H9 (cell line): ENCODE results near the gene ACSM2B. TPM values are rescaled to one million over a fixed set of nuclear protein-coding genes. Genes with fewer than 3 reads are reported as not detected.

Experiments
- DNase-seq: peaks from one replicate; pipeline ENCODE4 v3.0.0-alpha.2; 2017
- H2AFZ ChIP-seq: one replicate; pipeline ENCODE4 v1.6.1; 2013; ENCODE audit warnings: mild to moderate bottlenecking, low read length, control low read depth, moderate library complexity
- H2AK5ac ChIP-seq: 2 replicates; pipeline ENCODE4 v1.6.1; 2013; ENCODE audit warnings: low read length, control low read depth, mixed read lengths; ENCODE audit not compliant: insufficient read length
- H2BK120ac ChIP-seq: one replicate; pipeline ENCODE4 v1.6.1; 2013; ENCODE audit warnings: low read depth, mild to moderate bottlenecking, low read length, control low read depth, inconsistent platforms; ENCODE audit not compliant: poor library complexity, severe bottlenecking
- H2BK12ac ChIP-seq: 2 replicates; pipeline ENCODE4 v1.6.1; 2013; ENCODE audit warnings: low read length, control low read depth, mixed read lengths, low read depth; ENCODE audit not compliant: insufficient read length
- H2BK15ac ChIP-seq: 2 replicates; pipeline ENCODE4 v1.6.1; 2013; ENCODE audit warnings: low read depth, low read length, control low read depth
- H2BK20ac ChIP-seq: one replicate; pipeline ENCODE4 v1.6.1; 2013; ENCODE audit warnings: low read depth, mild to moderate bottlenecking, low read length, control low read depth, inconsistent platforms; ENCODE audit not compliant: poor library complexity, severe bottlenecking
- H2BK5ac ChIP-seq: 2 replicates; pipeline ENCODE4 v1.6.1; 2013; ENCODE audit warnings: low read length, control low read depth, mixed read lengths; ENCODE audit not compliant: insufficient read length
- H3K14ac ChIP-seq: 2 replicates; pipeline ENCODE4 v1.6.1; 2013; ENCODE audit warnings: low read length, control low read depth; ENCODE audit not compliant: insufficient read depth
- H3K18ac ChIP-seq: 2 replicates; pipeline ENCODE4 v1.6.1; 2013; ENCODE audit warnings: low read depth, mild to moderate bottlenecking, mixed read lengths, low read length, control low read depth; ENCODE audit not compliant: insufficient read length
- H3K23ac ChIP-seq: 2 replicates; pipeline ENCODE4 v1.6.1; 2013; ENCODE audit warnings: low read length, control low read depth, mixed read lengths, low read depth; ENCODE audit not compliant: insufficient read length
- H3K23me2 ChIP-seq: 2 replicates; pipeline ENCODE4 v1.6.1; 2013; ENCODE audit warnings: low read depth, mild to moderate bottlenecking, mixed read lengths, low read length, control low read depth; ENCODE audit not compliant: insufficient read length, poor library complexity, severe bottlenecking
- H3K27ac ChIP-seq: 2 replicates; pipeline ENCODE4 v1.5.1; 2013; ENCODE audit warnings: low read length, control low read depth, mixed read lengths, low read depth; ENCODE audit not compliant: insufficient read length
- H3K27me3 ChIP-seq: 2 replicates; pipeline ENCODE4 v1.6.1; 2013; ENCODE audit warnings: low read length, control low read depth, inconsistent platforms; ENCODE audit not compliant: insufficient read depth
- H3K4ac ChIP-seq: 2 replicates; pipeline ENCODE4 v1.6.1; 2013; ENCODE audit warnings: low read depth, mild to moderate bottlenecking, control low read depth, inconsistent platforms, low read length, moderate library complexity
- H3K4me1 ChIP-seq: 2 replicates; pipeline ENCODE4 v1.6.1; 2013; ENCODE audit warnings: low read length, control low read depth, inconsistent platforms; ENCODE audit not compliant: insufficient read depth
- H3K4me2 ChIP-seq: 2 replicates; pipeline ENCODE4 v1.6.1; 2013; ENCODE audit warnings: low read length, control low read depth, mixed read lengths; ENCODE audit not compliant: insufficient read length, insufficient read depth
- H3K56ac ChIP-seq: 2 replicates; pipeline ENCODE4 v1.6.1; 2013; ENCODE audit warnings: low read depth, mild to moderate bottlenecking, mixed read lengths, low read length, control low read depth; ENCODE audit not compliant: insufficient read length
- H3K79me1 ChIP-seq: 2 replicates; pipeline ENCODE4 v1.6.1; 2013; ENCODE audit warnings: low read depth, mild to moderate bottlenecking, moderate library complexity, low read length, control low read depth, inconsistent platforms; ENCODE audit not compliant: insufficient read depth, poor library complexity, severe bottlenecking
- H3K79me2 ChIP-seq: 2 replicates; pipeline ENCODE4 v1.6.1; 2013; ENCODE audit warnings: low read length, control low read depth, inconsistent platforms; ENCODE audit not compliant: insufficient read depth
- H3K9ac ChIP-seq: 2 replicates; pipeline ENCODE4 v1.6.1; 2013; ENCODE audit warnings: low read length, control low read depth, mixed read lengths; ENCODE audit not compliant: insufficient read length; ENCODE audit errors: extremely low read depth
- H3K9me3 ChIP-seq: one replicate; pipeline ENCODE4 v1.6.1; 2013; ENCODE audit warnings: low read depth, low read length, inconsistent platforms; ENCODE audit not compliant: control insufficient read depth
- H3T11ph ChIP-seq: one replicate; pipeline ENCODE4 v1.6.1; 2013; ENCODE audit warnings: mild to moderate bottlenecking, low read length, control low read depth, inconsistent platforms
- H4K20me1 ChIP-seq: one replicate; pipeline ENCODE4 v1.6.1; 2013; ENCODE audit not compliant: control insufficient read depth, insufficient read length, insufficient read depth
- H4K5ac ChIP-seq: 2 replicates; pipeline ENCODE4 v1.6.1; 2013; ENCODE audit warnings: low read depth, mild to moderate bottlenecking, mixed read lengths, low read length, control low read depth; ENCODE audit not compliant: insufficient read length
- H4K8ac ChIP-seq: replicated peaks from 2 replicates; pipeline ENCODE4 v1.6.1; 2013; ENCODE audit warnings: low read length, control low read depth, mixed read lengths, low read depth; ENCODE audit not compliant: insufficient read length
- H4K91ac ChIP-seq: 2 replicates; pipeline ENCODE4 v1.6.1; 2013; ENCODE audit warnings: low read depth, mild to moderate bottlenecking, moderate library complexity, mixed read lengths, low read length, control low read depth; ENCODE audit not compliant: insufficient read length
- H3K27ac Mint-ChIP-seq, 3 experiments: 2 replicates in 2 of 3; 3 replicates in 1 of 3; pipeline ENCODE4 v1.8.0; 2020 to 2021; ENCODE audit warnings: mixed read lengths in 3 of 3, mild to moderate bottlenecking in 1 of 3, moderate library complexity in 1 of 3
- H3K27me3 Mint-ChIP-seq: 2 replicates; pipeline ENCODE4 v1.8.0; 2021; ENCODE audit warnings: low read depth, mild to moderate bottlenecking, moderate library complexity, mixed read lengths
- H3K36me3 Mint-ChIP-seq, 3 experiments: 2 replicates in 2 of 3; 3 replicates in 1 of 3; pipeline ENCODE4 v1.8.0; 2020 to 2021; ENCODE audit warnings: low read depth in 3 of 3, mixed read lengths in 3 of 3; ENCODE audit not compliant: insufficient read depth in 1 of 3
- H3K4me1 Mint-ChIP-seq, 2 experiments: 2 replicates each; pipeline ENCODE4 v1.8.0; 2020; ENCODE audit warnings: mixed read lengths in 2 of 2
- H3K4me3 Mint-ChIP-seq, 2 experiments: 2 replicates in 1 of 2; 3 replicates in 1 of 2; pipeline ENCODE4 v1.8.0; 2020 to 2021; ENCODE audit warnings: mild to moderate bottlenecking in 2 of 2, mixed read lengths in 2 of 2, moderate library complexity in 1 of 2
- H3K9me3 Mint-ChIP-seq, 2 experiments: 2 replicates in 1 of 2; 3 replicates in 1 of 2; pipeline ENCODE4 v1.8.0; 2020; ENCODE audit warnings: mild to moderate bottlenecking in 2 of 2, mixed read lengths in 2 of 2, moderate library complexity in 1 of 2
- WGBS: extraction: QIAGEN DNeasy Blood & Tissue Kit; methylation state at CpG from one replicate; pipeline ENCODE4 v1.1.7; 2013; ENCODE audit warnings: missing lambda C conversion rate, low lambda C conversion rate, mixed read lengths; ENCODE audit not compliant: insufficient read length; ENCODE audit errors: extremely low coverage; 5-methylcytosine and 5-hydroxymethylcytosine counted together
- total RNA-seq: library from RNA; stranded (reverse); gene quantifications from 2 replicates; pipeline ENCODE4 v1.2.1, GENCODE V29; 2021
- TF ChIP-seq, protein P1 (sequence below): fragments of 200-600 bp; sonication (generic); conservative IDR thresholded peaks from 3 replicates; pipeline ENCODE4 v1.8.0; 2021; ENCODE audit warnings: antibody characterized with exemption, mild to moderate bottlenecking

The ACSM2B gene
- total RNA-seq, 1 experiment from 2014 or later, result not detected

DNA sequence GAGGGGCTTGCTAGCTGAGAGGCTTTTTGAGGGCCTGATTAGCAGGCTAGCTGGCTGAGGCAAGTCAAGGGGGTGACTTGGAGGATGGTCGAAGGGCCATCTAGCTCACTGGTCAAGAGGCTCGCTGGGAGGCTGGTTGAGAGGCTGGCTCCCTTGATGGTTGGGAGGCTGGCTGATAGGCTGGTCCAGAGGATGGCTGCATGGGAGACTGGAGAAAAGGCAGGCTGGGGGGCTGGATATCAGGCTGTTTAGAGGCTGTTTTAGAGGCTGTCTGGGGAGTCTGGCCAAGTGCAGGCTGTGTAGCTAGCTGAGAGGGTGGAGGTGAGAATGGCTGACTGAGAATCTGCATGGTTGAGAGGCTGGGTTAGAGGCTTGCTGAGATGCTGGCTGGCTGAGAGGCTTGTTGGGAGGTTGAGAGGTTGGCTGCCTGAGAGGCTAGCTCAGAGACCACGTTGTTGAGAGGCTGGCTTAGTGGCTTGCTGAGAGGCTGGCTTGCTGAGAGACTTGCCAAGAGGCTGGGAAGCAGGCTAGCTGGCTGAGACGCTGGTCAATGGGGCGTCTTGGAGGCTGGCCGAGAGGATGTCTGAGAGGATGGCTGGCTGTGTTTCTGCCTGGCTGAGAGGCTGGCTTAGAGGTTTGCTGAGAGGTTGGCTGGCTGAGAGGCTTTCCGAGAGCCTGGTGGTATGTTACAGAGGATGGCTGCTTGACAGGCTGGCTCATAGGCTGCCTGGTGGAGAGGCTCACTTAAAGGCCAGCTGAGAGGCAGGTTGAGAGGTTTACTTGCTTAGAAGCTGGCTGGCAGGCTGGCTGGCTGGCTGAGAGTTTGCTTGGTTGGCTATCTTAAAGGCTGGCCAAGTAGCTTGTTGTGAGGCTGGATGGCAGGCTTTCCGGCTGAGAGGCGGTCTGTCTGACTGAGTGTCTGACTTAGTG is 36.6 kb upstream of the ACSM2B start:
- no peaks in the 10 kb centered on the region; a peak in 1 of 7 replicates for H3K36me3 Mint-ChIP-seq
- Histone ChIP-seq H3K79me1 (no peaks in the 10 kb centered on the region), H4K8ac (no peak overlapping the region), H3K4me1 (no peaks in the 10 kb centered on the region), H3K56ac (no peak overlapping the region), H2BK15ac (no peak overlapping the region), H4K91ac (no peak overlapping the region), H3K27ac (no peak overlapping the region), H3K9ac (no peak overlapping the region), H2AK5ac (no peak overlapping the region), H3T11ph (no peak overlapping the region), H3K18ac (no peak overlapping the region), H3K9me3 (no peaks in the 10 kb centered on the region), H2BK5ac (no peak overlapping the region), H2BK20ac (no peak overlapping the region), H2BK12ac (no peak overlapping the region), H3K27me3 (no peaks in the 10 kb centered on the region), H3K4ac (no peak overlapping the region), H4K20me1 (no peaks in the 10 kb centered on the region), H4K5ac (no peak overlapping the region), H3K14ac (peak overlapping the region; percentile 34; the same call in 1 of the 2 replicates), H2BK120ac (no peak overlapping the region), H3K23me2 (no peaks in the 10 kb centered on the region), H3K23ac (no peak overlapping the region), H3K4me2 (no peak overlapping the region), H2AFZ (no peak overlapping the region), H3K79me2 (no peaks in the 10 kb centered on the region)
- peaks cover 5 to 29% of the 10 kb centered on the region in 2 experiments for H3K4me1 Mint-ChIP-seq
- TF ChIP-seq, protein P1, sequence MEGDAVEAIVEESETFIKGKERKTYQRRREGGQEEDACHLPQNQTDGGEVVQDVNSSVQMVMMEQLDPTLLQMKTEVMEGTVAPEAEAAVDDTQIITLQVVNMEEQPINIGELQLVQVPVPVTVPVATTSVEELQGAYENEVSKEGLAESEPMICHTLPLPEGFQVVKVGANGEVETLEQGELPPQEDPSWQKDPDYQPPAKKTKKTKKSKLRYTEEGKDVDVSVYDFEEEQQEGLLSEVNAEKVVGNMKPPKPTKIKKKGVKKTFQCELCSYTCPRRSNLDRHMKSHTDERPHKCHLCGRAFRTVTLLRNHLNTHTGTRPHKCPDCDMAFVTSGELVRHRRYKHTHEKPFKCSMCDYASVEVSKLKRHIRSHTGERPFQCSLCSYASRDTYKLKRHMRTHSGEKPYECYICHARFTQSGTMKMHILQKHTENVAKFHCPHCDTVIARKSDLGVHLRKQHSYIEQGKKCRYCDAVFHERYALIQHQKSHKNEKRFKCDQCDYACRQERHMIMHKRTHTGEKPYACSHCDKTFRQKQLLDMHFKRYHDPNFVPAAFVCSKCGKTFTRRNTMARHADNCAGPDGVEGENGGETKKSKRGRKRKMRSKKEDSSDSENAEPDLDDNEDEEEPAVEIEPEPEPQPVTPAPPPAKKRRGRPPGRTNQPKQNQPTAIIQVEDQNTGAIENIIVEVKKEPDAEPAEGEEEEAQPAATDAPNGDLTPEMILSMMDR, result no peak
- no peak for DNase-seq
- peaks cover 11% of the 10 kb centered on the region for H3K27me3 Mint-ChIP-seq
- no CpG with 5 or more reads among the region's 9 CpGs for WGBS
- H3K4me3 Mint-ChIP-seq, result no peak overlapping the region; a peak in 1 of 5 replicates
- H3K27ac Mint-ChIP-seq, result peak overlapping the region in 2 of 3 experiments; percentile 51 to 82; a peak in 4 of 7 replicates
- peaks cover 0 to 3% of the 10 kb centered on the region in 2 experiments; a peak in 1 of 5 replicates for H3K9me3 Mint-ChIP-seq
